Lung (tissue), 12 donors: ENCODE results near the gene GADD45G. TPM values are rescaled to one million over a fixed set of nuclear protein-coding genes. Genes with fewer than 3 reads are reported as not detected.
A peak's percentile ranks its signal among the peaks of the same experiment; 100 is the strongest.

Source experiments
- ATAC-seq: fragments of 200-7000 bp; cut with Tn5 transposase; one replicate; pipeline ENCODE4 v1.9.1; 2020; ENCODE audit warnings: moderate number of reproducible peaks; ENCODE audit not compliant: insufficient read depth, low FRiP score
- DNase-seq, 3 donors: peaks; one replicate each; pipeline ENCODE4 v3.0.0-alpha.2; 2013 to 2017
- H3K27ac ChIP-seq, 2 donors: one replicate each; pipeline ENCODE4 v1.5.1; 2013; ENCODE audit warnings: mild to moderate bottlenecking in 2 of 2, moderate library complexity in 2 of 2, control low read depth in 1 of 2, inconsistent platforms in 1 of 2, low read depth in 1 of 2, low read length in 1 of 2
- H3K27me3 ChIP-seq, 3 donors: one replicate each; pipeline ENCODE4 v1.5.1; 2013; ENCODE audit warnings: low read length in 2 of 3; ENCODE audit not compliant: control insufficient read depth in 3 of 3, insufficient read depth in 3 of 3
- H3K36me3 ChIP-seq, 4 donors: one replicate each; pipeline ENCODE4 v1.5.1; 2013; ENCODE audit warnings: low read length in 4 of 4, mild to moderate bottlenecking in 1 of 4, moderate library complexity in 1 of 4; ENCODE audit not compliant: control insufficient read depth in 4 of 4, insufficient read depth in 4 of 4
- H3K4me1 ChIP-seq, 5 donors: one replicate each; pipeline ENCODE4 v1.5.1; 2013; ENCODE audit warnings: low read length in 5 of 5, mild to moderate bottlenecking in 2 of 5, moderate library complexity in 1 of 5; ENCODE audit not compliant: control insufficient read depth in 5 of 5, insufficient read depth in 5 of 5
- H3K4me3 ChIP-seq: one replicate; pipeline ENCODE4 v1.5.1; 2013; ENCODE audit warnings: mild to moderate bottlenecking, control low read depth, moderate library complexity
- H3K9ac ChIP-seq, 2 donors: one replicate each; pipeline ENCODE4 v1.5.1; 2013; ENCODE audit warnings: low read length in 2 of 2, control low read depth in 1 of 2; ENCODE audit not compliant: insufficient read depth in 1 of 2
- H3K9me3 ChIP-seq, 4 donors: one replicate each; pipeline ENCODE4 v1.5.1; 2013; ENCODE audit warnings: low read length in 3 of 4, mild to moderate bottlenecking in 1 of 4, moderate library complexity in 1 of 4; ENCODE audit not compliant: control insufficient read depth in 4 of 4, insufficient read depth in 3 of 4
- WGBS, 2 donors: extraction: QIAGEN DNeasy Blood & Tissue Kit; methylation state at CpG; one replicate each; pipeline ENCODE4 v1.1.7; 2013; 5-methylcytosine and 5-hydroxymethylcytosine counted together
- polyA plus RNA-seq, 2 donors: library from polyadenylated mRNA; stranded (reverse); fragments of 200-250 nt; gene quantifications; one replicate each; pipeline ENCODE4 v1.2.1, GENCODE V29; 2013
- total RNA-seq, 2 donors: library from RNA; depleted of rRNA in 1 of 2; stranded (reverse); fragments of >200 nt in 1 of 2; gene quantifications; one replicate each; pipeline ENCODE4 v1.2.1, GENCODE V29; 2014 to 2021
- TF ChIP-seq, protein P1 (sequence below): IDR thresholded peaks from 2 replicates; pipeline ENCODE4 v1.5.1; 2012; ENCODE audit warnings: mild to moderate bottlenecking; ENCODE audit errors: control extremely low read depth, extremely low read depth
- donor health status: control.
- donor health status: control.
- donor health status: Bipolar disorder and iron deficiency.
- donor health status: healthy.
- donor health status: DM: yes; HTN: yes; CAD: no.

The GADD45G gene
- total and polyA plus RNA-seq, 4 donors: 9.9 to 70.3 (median 33.5) TPM

DNA sequence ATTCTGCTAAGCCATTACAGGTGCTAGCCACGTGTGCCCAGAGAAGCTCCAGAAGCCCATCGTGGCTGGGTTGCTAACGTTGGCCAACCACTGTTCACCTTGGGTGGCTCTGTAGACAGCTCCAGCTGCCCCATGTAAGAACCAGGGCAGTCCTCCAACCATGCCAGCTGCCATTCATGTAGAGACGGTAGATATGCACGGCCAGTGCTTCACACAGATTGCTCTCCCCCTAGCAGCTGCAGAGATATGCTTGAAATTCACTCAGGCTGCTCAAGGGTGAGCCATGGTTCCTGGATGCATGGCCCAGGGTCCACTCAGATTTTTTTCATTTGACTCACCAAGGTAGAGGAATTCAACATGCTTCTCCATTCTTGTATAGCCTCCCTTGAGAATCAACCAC lies 31.0 kb downstream of the GADD45G start:
- no peak overlapping the region for H3K4me3 ChIP-seq
- DNase-seq (peak in 1 of 3 donors; percentile 34), ATAC-seq (no peak)
- no peaks in the 10 kb centered on the region for H3K9me3 ChIP-seq
- H3K36me3 ChIP-seq: no peaks in the 10 kb centered on the region
- WGBS, 2 donors: 88% methylated on average over 5 of the region's 5 CpGs
- no peaks in the 10 kb centered on the region for H3K27me3 ChIP-seq
- TF ChIP-seq, protein P1, sequence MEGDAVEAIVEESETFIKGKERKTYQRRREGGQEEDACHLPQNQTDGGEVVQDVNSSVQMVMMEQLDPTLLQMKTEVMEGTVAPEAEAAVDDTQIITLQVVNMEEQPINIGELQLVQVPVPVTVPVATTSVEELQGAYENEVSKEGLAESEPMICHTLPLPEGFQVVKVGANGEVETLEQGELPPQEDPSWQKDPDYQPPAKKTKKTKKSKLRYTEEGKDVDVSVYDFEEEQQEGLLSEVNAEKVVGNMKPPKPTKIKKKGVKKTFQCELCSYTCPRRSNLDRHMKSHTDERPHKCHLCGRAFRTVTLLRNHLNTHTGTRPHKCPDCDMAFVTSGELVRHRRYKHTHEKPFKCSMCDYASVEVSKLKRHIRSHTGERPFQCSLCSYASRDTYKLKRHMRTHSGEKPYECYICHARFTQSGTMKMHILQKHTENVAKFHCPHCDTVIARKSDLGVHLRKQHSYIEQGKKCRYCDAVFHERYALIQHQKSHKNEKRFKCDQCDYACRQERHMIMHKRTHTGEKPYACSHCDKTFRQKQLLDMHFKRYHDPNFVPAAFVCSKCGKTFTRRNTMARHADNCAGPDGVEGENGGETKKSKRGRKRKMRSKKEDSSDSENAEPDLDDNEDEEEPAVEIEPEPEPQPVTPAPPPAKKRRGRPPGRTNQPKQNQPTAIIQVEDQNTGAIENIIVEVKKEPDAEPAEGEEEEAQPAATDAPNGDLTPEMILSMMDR: no peak
- H3K9ac ChIP-seq: no peak overlapping the region
- no peak overlapping the region for H3K27ac ChIP-seq
- H3K4me1 ChIP-seq: peaks cover 0 to 57% (median 22%) of the 10 kb centered on the region in 5 donors

DNA sequence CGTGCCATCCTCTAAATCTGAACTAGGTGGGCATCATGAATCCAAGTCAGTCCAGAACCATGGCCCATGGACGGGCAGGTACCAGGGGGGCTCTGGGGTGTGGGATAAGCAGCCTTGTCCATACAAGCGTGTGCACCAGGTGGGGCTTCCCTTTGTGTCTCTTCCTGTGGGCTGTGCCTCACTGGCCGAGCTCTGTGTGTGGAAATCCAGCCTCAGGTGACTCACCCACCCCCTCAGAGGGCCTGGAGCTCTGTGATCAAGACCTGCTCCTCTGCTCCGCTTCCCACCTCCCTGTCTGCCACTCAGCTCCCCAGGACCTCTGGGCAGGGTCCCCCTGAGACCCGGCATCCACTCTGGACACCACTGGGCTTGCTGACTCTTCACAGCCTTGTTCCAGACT lies 33.0 kb downstream of the GADD45G start:
- TF ChIP-seq, protein P1: no peak
- Histone ChIP-seq H3K4me3 (no peak overlapping the region), H3K9me3 (no peaks in the 10 kb centered on the region), H3K27me3 (no peaks in the 10 kb centered on the region), H3K9ac (no peak overlapping the region), H3K4me1 (peaks cover 0 to 46% (median 18%) of the 10 kb centered on the region in 5 donors), H3K27ac (no peak overlapping the region), H3K36me3 (no peaks in the 10 kb centered on the region)
- peak in 1 of 3 donors; percentile 10 for DNase-seq
- WGBS, 2 donors: 88 to 92% methylated on average over 6 of the region's 6 CpGs
- no peak for ATAC-seq

DNA sequence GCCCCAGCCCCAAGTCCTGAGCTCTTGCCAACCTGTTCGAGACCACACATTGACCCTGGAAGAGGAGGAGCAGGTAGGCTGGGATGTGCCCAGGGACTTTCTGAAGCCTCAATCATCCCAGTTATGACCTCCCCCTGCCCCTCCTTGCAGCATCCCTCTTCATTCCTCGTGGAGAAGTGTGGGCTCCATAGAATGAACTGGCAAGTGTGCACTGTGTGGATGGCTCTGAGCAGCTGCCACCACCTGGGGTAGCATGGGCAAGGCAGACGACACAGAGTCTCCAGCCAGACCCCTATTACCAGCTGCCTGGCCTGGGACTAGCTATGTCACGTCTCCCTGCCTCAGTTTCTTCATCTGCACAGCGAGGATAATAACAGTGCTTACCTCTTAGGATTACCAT lies 33.5 kb downstream of the GADD45G start:
- 75 to 85% methylated on average over 5 of the region's 5 CpGs for WGBS, 2 donors
- ATAC-seq (no peak), DNase-seq (no peak)
- H3K36me3 ChIP-seq: no peaks in the 10 kb centered on the region
- H3K27ac ChIP-seq: no peak overlapping the region
- H3K9ac ChIP-seq: no peak overlapping the region
- H3K27me3 ChIP-seq: no peaks in the 10 kb centered on the region
- no peak overlapping the region for H3K4me3 ChIP-seq
- no peaks in the 10 kb centered on the region for H3K9me3 ChIP-seq
- peaks cover 0 to 40% (median 14%) of the 10 kb centered on the region in 5 donors for H3K4me1 ChIP-seq
- TF ChIP-seq, protein P1: no peak

DNA sequence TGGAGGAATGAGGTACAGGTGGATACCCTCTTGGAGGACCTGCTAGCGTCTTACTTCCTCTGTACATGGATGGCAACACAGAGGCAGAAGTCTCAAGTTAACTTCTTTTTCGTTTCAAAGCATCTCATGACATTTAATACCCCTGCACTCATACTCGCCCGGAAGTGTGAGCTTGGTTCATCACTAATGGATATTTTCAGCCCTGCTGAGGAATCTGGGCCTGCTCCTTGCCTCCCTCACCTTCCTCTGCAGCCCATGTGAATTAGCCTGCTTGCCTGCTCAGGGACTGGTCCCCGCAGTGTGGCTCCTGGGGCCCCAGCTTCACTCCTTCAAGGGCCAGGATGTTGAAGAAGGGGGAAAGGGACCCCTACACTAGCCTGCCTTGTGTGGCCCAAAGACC lies 34.1 kb downstream of the GADD45G start:
- Histone ChIP-seq H3K27ac (no peak overlapping the region), H3K36me3 (no peaks in the 10 kb centered on the region), H3K4me1 (peaks cover 0 to 35% (median 13%) of the 10 kb centered on the region in 5 donors), H3K4me3 (no peak overlapping the region), H3K9me3 (no peaks in the 10 kb centered on the region), H3K9ac (no peak overlapping the region), H3K27me3 (no peaks in the 10 kb centered on the region)
- 81 to 89% methylated on average over 5 of the region's 5 CpGs for WGBS, 2 donors
- TF ChIP-seq, protein P1: no peak
- ATAC-seq: no peak
- peak in 1 of 3 donors; percentile 3 for DNase-seq
